AG10803 (cell line): ENCODE measurements around the gene RFNG.

Source experiments
- DNase-seq: peaks from one replicate; pipeline ENCODE4 v3.0.0; 2010; ENCODE audit warnings: low read depth
- H3K4me3 ChIP-seq: 2 replicates; pipeline ENCODE4 v1.5.1; 2011; ENCODE audit warnings: mild to moderate bottlenecking, low read length, control low read depth
- CTCF ChIP-seq: conservative IDR thresholded peaks from 2 replicates; pipeline ENCODE4 v1.5.1; 2011; ENCODE audit warnings: mild to moderate bottlenecking, low read length, control low read depth, inconsistent platforms

RFNG gene

GRCh38 chr17:82092094-82092586 lies 40.5 kb upstream of the RFNG start:
- no peak for TF ChIP-seq CTCF
- no peak for DNase-seq
- H3K4me3 ChIP-seq = no peak overlapping the region

DNA sequence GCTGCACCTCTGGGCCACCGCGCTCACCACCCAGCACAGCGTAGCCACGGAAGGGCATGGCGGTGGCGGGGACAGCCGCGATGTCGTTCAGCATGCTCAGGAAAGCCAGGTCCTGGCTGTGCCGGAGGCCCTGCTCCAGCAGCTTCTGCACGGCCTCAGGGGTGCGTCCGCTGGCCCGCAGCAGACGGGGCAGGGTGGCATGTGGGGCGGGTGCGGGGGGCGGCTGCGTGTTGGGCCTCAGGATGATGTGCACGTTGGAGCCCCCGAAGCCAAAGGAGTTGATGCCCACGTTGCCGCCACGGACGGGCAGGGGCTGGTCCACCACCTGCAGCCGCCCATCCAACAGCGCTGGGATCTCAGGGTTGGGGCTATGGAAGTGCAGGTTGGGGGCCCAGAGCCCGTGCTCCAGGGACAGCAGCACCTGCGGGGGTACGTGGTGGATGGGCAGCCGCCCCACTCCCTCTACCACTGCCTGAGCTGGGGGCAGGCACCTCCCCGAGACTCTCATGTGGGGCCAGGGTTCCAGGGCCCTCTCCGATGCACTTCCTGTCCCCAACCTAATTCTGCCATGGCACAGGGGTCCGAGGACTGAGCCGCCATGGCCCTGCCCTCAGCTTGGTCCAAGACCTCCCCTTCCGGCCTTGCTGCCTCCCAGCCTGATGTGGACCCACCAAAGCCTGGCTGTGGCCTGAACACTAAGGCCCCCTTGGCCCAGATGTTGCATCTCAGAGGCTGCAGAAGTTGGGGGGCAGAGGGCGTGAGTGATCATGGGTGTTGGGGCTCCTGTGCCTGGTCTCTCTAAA lies 39.9 kb upstream of the RFNG start:
- no peak for TF ChIP-seq CTCF
- no peak for DNase-seq

DNA sequence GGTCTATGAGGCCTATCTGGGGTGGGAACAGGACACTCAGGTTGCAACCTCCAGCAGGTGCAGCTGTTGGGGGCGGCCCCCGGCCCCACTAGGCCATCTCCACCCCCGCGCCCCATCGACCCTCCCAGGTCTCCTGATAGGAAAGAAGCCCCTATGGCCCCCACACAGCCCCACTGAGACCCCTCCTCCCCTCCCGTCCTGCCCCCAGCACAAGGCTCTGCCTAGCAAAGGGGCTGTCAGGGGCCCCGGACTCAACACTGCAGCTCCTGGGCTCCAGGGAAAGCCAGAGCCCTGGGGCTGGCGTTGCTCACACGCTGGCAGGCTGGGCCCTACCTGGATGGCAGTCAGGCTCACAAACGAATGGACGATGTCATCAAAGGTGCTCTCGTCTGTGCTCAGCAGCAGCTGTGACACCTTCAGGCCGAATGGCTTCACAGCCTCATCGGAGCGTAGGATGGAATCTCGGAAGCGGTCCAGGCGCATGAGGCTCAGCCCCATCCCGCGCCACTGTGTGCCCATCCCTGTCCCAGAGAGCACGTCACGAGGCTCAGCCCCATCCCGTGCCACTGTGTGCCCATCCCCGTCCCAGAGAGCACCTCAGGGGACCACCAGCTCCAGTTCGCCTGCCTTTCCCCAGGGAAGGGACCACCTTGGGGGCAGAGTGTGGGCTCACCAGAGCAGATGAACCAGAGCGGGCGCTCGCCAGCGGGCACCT lies 39.1 kb upstream of the RFNG start:
- H3K4me3 ChIP-seq = no peak overlapping the region
- no peak for TF ChIP-seq CTCF
- DNase-seq = no peak

More for the DNA sequence above, 39.9 kb upstream of the RFNG start:
- no peak overlapping the region for H3K4me3 ChIP-seq

DNA sequence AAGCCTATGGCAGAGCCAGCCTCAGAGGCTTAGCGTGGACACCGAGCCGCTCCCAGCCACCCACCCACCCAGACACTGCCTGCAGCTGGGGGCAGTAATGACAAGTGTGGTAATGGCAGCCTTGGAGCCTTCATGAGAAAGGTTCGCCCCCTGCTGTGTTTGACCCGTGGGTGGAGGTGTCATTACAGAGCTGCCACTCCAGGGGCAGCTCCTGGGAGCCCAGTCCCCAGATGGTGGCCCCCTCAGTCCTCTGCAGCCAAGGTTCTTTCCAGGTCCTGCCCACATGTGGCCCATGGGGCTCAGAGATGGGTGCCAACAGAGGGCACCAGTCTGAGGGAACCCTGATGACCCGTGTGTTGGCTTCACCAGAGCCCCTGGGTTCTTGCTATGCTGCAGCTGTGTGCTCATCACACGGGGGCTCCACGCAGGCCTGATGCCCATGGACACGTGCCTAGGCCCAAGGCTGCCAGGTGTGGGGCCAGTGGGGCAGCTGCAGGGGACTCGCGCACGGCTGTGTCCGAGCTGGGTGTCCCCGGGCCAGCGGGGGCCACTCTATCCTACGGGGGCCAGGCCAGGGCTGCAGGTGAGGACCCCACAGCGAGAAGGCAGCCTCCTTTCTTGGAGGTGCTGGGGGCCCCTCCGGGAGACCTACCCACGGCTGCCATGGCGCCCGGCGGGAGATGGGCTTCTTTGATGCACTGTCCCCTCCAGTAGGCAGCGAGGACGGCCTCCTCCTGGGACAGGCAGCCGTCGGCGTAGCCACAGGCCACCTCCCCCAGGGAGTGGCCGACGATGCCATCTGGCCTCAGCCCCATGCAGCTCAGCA lies 38.3 kb upstream of the RFNG start:
- TF ChIP-seq CTCF = no peak
- DNase-seq = no peak
- H3K4me3 ChIP-seq = no peak overlapping the region

- no peak for TF ChIP-seq CTCF
- DNase-seq = no peak
- no peak overlapping the region for H3K4me3 ChIP-seq
These were observed 37.5 kb upstream of the RFNG start for GRCh38 chr17:82088838-82089722.

- DNase-seq = no peak
- TF ChIP-seq CTCF = no peak
- no peak overlapping the region for H3K4me3 ChIP-seq
These were observed 36.6 kb upstream of the RFNG start for GRCh38 chr17:82087961-82088837.
